GM23338 (cell line): ENCODE results near the gene THOP1. TPM values are rescaled to one million over a fixed set of nuclear protein-coding genes. Genes with fewer than 3 reads are reported as not detected.

ENCODE experiments used
- ATAC-seq: fragments of 200-7000 bp; cut with Tn5 transposase; 3 replicates; pipeline ENCODE4 v1.9.1; 2020
- DNase-seq: peaks from one replicate; pipeline ENCODE4 v3.0.0-alpha.2; 2015; ENCODE audit warnings: low spot score
- H2AFZ ChIP-seq: fragments of 200-600 bp; sonication (generic); 2 replicates; pipeline ENCODE4 v1.8.0; 2016; ENCODE audit warnings: antibody characterized with exemption, mild to moderate bottlenecking, moderate library complexity
- H3F3A ChIP-seq: fragments of 200-600 bp; sonication (generic); replicated peaks from 2 replicates; pipeline ENCODE4 v1.8.0; 2017; ENCODE audit warnings: antibody characterized with exemption, mixed run types, low read depth
- H3K27ac ChIP-seq: fragments of 200-600 bp; sonication (generic); 2 replicates; pipeline ENCODE4 v1.6.1; 2016; ENCODE audit warnings: low read depth
- H3K27me3 ChIP-seq: fragments of 200-600 bp; sonication (generic); 2 replicates; pipeline ENCODE4 v1.8.0; 2016; ENCODE audit warnings: mild to moderate bottlenecking, mixed run types, moderate library complexity; ENCODE audit not compliant: insufficient read depth
- H3K36me3 ChIP-seq: fragments of 200-600 bp; sonication (generic); 2 replicates; pipeline ENCODE4 v1.8.0; 2016; ENCODE audit warnings: mild to moderate bottlenecking; ENCODE audit not compliant: insufficient read depth
- H3K4me1 ChIP-seq: fragments of 200-600 bp; sonication (generic); 2 replicates; pipeline ENCODE4 v1.8.0; 2016; ENCODE audit warnings: mild to moderate bottlenecking, moderate library complexity; ENCODE audit not compliant: insufficient read depth
- H3K4me2 ChIP-seq: fragments of 200-600 bp; sonication (generic); 2 replicates; pipeline ENCODE4 v1.7.1; 2017; ENCODE audit warnings: mixed run types
- H3K4me3 ChIP-seq: fragments of 200-600 bp; sonication (generic); 2 replicates; pipeline ENCODE4 v1.6.1; 2016; ENCODE audit warnings: mixed run types
- H3K79me2 ChIP-seq: fragments of 200-600 bp; sonication (generic); replicated peaks from 2 replicates; pipeline ENCODE4 v1.8.0; 2017; ENCODE audit warnings: mild to moderate bottlenecking; ENCODE audit not compliant: insufficient read depth
- H3K9me2 ChIP-seq: fragments of 200-600 bp; sonication (generic); 2 replicates; pipeline ENCODE4 v1.8.0; 2017; ENCODE audit not compliant: insufficient read depth
- H4K20me1 ChIP-seq: fragments of 200-600 bp; sonication (generic); replicated peaks from 2 replicates; pipeline ENCODE4 v1.8.0; 2017; ENCODE audit warnings: mild to moderate bottlenecking; ENCODE audit not compliant: insufficient read depth
- H3K27ac Mint-ChIP-seq: 2 replicates; pipeline ENCODE4 v1.8.0; 2020; ENCODE audit warnings: inconsistent platforms, mild to moderate bottlenecking, moderate library complexity, mixed read lengths
- H3K27me3 Mint-ChIP-seq: 3 replicates; pipeline ENCODE4 v1.8.0; 2022; ENCODE audit warnings: low read depth, mild to moderate bottlenecking, moderate library complexity, mixed read lengths, inconsistent platforms; ENCODE audit not compliant: insufficient read depth, poor library complexity
- H3K36me3 Mint-ChIP-seq: 3 replicates; pipeline ENCODE4 v1.8.0; 2021; ENCODE audit warnings: low read depth, mild to moderate bottlenecking, inconsistent platforms, moderate library complexity, mixed read lengths
- H3K4me1 Mint-ChIP-seq: 3 replicates; pipeline ENCODE4 v1.8.0; 2020; ENCODE audit warnings: mild to moderate bottlenecking, inconsistent platforms, mixed read lengths
- H3K4me3 Mint-ChIP-seq: 3 replicates; pipeline ENCODE4 v1.8.0; 2021; ENCODE audit warnings: moderate library complexity, mild to moderate bottlenecking, inconsistent platforms, mixed read lengths
- H3K9me3 Mint-ChIP-seq: 3 replicates; pipeline ENCODE4 v1.8.0; 2020; ENCODE audit warnings: moderate library complexity, mild to moderate bottlenecking, inconsistent platforms, mixed read lengths
- CREB1 ChIP-seq: fragments of 250-450 bp; sonication (Bioruptor Pico); IDR thresholded peaks from 2 replicates; pipeline ENCODE4 v1.5.0; 2020; ENCODE audit warnings: low read depth, mild to moderate bottlenecking, moderate library complexity
- CTCF ChIP-seq, 2 experiments: fragments of 200-600 bp in 1 of 2; sonication (generic) in 1 of 2; conservative IDR thresholded peaks; 2 replicates each; pipeline versions ENCODE4 v1.5.1 to v1.6.1; 2016 to 2017; ENCODE audit warnings: antibody characterized with exemption in 2 of 2, low read depth in 2 of 2, mild to moderate bottlenecking in 2 of 2, moderate library complexity in 1 of 2
- ETS1 ChIP-seq: IDR thresholded peaks from 2 replicates; pipeline ENCODE4 v1.6.1; 2016; ENCODE audit warnings: antibody characterized with exemption
- EZH2 ChIP-seq: fragments of 200-600 bp; sonication (generic); IDR thresholded peaks from one replicate; pipeline ENCODE4 v1.8.0; 2017; ENCODE audit warnings: antibody characterized with exemption, mild to moderate bottlenecking, low read depth; ENCODE audit not compliant: unreplicated experiment
- EZH2phosphoT487 ChIP-seq: fragments of 200-600 bp; sonication (generic); IDR thresholded peaks from one replicate; pipeline ENCODE4 v1.8.1; 2018; ENCODE audit warnings: antibody characterized with exemption; ENCODE audit not compliant: unreplicated experiment
- JUNB ChIP-seq: IDR thresholded peaks from one replicate; pipeline ENCODE4 v1.6.1; 2016; ENCODE audit warnings: antibody characterized with exemption; ENCODE audit not compliant: unreplicated experiment
- NANOG ChIP-seq: IDR thresholded peaks from 2 replicates; pipeline ENCODE4 v1.6.1; 2016; ENCODE audit warnings: antibody characterized with exemption, borderline replicate concordance
- POLR2AphosphoS5 ChIP-seq: IDR thresholded peaks from 2 replicates; pipeline ENCODE4 v1.6.1; 2016; ENCODE audit warnings: antibody characterized with exemption, low read depth
- REST ChIP-seq: IDR thresholded peaks from one replicate; pipeline ENCODE4 v1.6.1; 2018; ENCODE audit warnings: antibody characterized with exemption; ENCODE audit not compliant: unreplicated experiment
- STAT1 ChIP-seq: IDR thresholded peaks from one replicate; pipeline ENCODE4 v1.6.1; 2016; ENCODE audit warnings: antibody characterized with exemption; ENCODE audit not compliant: unreplicated experiment
- ZNF114 ChIP-seq: fragments of 250-450 bp; sonication (Bioruptor Pico); IDR thresholded peaks from 2 replicates; pipeline ENCODE4 v1.5.0; 2020; ENCODE audit warnings: mild to moderate bottlenecking, moderate library complexity
- ZNF331 ChIP-seq: fragments of 250-450 bp; sonication (Bioruptor Pico); IDR thresholded peaks from 2 replicates; pipeline ENCODE4 v1.5.0; 2020; ENCODE audit warnings: low read depth, mild to moderate bottlenecking, moderate library complexity
- ZNF462 ChIP-seq: fragments of 250-450 bp; sonication (Bioruptor Pico); IDR thresholded peaks from 2 replicates; pipeline ENCODE4 v1.5.0; 2020; ENCODE audit warnings: mild to moderate bottlenecking, moderate library complexity
- polyA plus RNA-seq: library from polyadenylated mRNA; unstranded; fragments of >200 nt; fragmentation: Nextera tagmentation; extraction: Ambion mirVana; gene quantifications from 2 replicates; pipeline ENCODE4 v1.2.1, GENCODE V29; 2016
- total RNA-seq: library from RNA; depleted of rRNA; stranded (reverse); fragments of >200 nt; shearing (Covaris generic); gene quantifications from 2 replicates; pipeline ENCODE4 v1.2.3, GENCODE V29; 2014

The THOP1 gene
- total and polyA plus RNA-seq, 2 experiments from 2014 or later, result 110 to 229 TPM

GRCh38 chr19:2804156-2805004, 19.1 kb downstream of the THOP1 start:
- Mint-ChIP-seq H3K36me3 (peaks cover 52% of the 10 kb centered on the region), H3K9me3 (no peaks in the 10 kb centered on the region; the same call in 2 of the 3 replicates), H3K4me1 (no peaks in the 10 kb centered on the region), H3K27me3 (peaks cover 11% of the 10 kb centered on the region), H3K4me3 (no peak overlapping the region), H3K27ac (no peak overlapping the region)
- ATAC-seq, result no peak
- Histone ChIP-seq H3K4me1 (no peaks in the 10 kb centered on the region), H3F3A (no peaks in the 10 kb centered on the region), H3K79me2 (peaks cover 3% of the 10 kb centered on the region), H3K36me3 (no peaks in the 10 kb centered on the region; the same call in 1 of the 2 replicates), H3K27ac (no peak overlapping the region), H3K4me2 (no peak overlapping the region), H3K4me3 (no peak overlapping the region), H3K9me2 (no peaks in the 10 kb centered on the region), H4K20me1 (no peaks in the 10 kb centered on the region; the same call in 1 of the 2 replicates), H3K27me3 (no peaks in the 10 kb centered on the region), H2AFZ (no peak overlapping the region)
- DNase-seq, result no peak
- TF ChIP-seq EZH2, result no peak
- TF ChIP-seq ETS1, result no peak
- TF ChIP-seq ZNF462 (CRISPR knock-in tag), result no peak
- no peak for TF ChIP-seq ZNF114 (CRISPR knock-in tag)
- TF ChIP-seq CREB1 (CRISPR knock-in tag), result no peak
- TF ChIP-seq CTCF (conservative IDR thresholded peaks at IDR 0.05; ENCODE audit: low read depth in 2 of 2), result no peak
- no peak for TF ChIP-seq JUNB
- TF ChIP-seq NANOG, result no peak
- no peak for TF ChIP-seq EZH2phosphoT487
- TF ChIP-seq POLR2AphosphoS5, result no peak
- TF ChIP-seq REST, result no peak
- no peak for TF ChIP-seq STAT1
- no peak for TF ChIP-seq ZNF331 (CRISPR knock-in tag)
